NK-92 (cell line): Measurements from ENCODE around the gene TRIM72.
"Not testable (repeated sequence)": the region's sequence is repeated elsewhere in the genome, so short reads cannot be mapped to it uniquely, and the experiment has no call there.

Source experiments
- DNase-seq: peaks from one replicate; lab custom pipeline; 2025; ENCODE audit not compliant: unreplicated experiment; lab: John Stamatoyannopoulos, UW

The TRIM72 gene

DNA sequence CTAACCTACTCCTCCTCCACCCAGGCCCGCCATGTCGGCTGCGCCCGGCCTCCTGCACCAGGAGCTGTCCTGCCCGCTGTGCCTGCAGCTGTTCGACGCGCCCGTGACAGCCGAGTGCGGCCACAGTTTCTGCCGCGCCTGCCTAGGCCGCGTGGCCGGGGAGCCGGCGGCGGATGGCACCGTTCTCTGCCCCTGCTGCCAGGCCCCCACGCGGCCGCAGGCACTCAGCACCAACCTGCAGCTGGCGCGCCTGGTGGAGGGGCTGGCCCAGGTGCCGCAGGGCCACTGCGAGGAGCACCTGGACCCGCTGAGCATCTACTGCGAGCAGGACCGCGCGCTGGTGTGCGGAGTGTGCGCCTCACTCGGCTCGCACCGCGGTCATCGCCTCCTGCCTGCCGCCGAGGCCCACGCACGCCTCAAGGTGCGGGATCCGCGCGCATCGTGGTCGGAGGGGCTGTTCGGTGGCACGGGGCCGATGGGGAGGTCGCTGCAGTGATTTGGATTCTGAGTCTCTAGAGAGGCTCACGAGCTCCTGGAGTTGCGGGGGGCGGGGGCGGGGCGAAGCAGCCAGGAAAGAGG is 878 bp downstream of the TRIM72 start:
- DNase-seq, result no peak

DNA sequence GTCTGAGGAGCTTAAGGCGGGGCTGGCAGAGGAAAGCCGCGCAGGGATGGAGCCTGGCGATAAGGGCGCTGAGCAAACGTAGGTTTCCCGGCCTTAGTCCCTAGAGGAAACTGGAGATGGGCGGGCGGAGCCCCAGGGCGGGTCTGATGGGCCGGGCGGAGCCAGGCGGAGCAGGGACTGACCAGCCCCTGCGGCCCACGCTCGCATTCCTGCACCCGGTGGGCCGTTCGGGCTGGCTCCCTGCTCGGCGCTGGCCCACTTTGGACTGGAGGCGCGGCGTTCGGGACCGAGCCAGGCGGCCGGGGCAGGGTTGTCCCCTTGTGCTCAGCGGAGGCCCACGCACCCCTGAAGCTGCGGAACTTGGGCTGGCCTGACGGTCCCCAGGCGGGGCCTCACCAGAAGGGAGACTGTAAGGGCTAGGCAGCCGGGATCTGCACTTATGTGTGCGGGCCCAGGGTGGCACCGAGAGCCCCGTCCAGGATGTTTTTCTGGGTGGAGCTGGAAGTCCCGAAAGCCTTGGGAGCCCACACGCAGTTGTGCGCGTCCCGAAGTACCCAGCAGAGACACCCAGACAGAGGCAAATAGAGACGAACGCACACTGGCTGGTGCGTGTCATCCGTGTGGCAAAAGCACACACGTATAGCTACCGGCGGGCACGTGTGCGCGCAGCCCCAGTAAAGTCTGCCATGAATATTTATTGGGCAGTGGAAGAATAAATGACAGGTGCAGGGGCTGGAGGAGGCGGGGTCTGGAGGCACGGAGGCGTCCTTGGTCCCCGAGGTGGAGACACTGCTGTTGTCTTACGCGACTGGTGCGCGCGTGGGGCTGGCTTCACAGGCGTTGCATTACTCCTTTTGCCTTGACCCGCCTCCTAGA is 1.6 kb downstream of the TRIM72 start:
- DNase-seq, result no peak

DNA sequence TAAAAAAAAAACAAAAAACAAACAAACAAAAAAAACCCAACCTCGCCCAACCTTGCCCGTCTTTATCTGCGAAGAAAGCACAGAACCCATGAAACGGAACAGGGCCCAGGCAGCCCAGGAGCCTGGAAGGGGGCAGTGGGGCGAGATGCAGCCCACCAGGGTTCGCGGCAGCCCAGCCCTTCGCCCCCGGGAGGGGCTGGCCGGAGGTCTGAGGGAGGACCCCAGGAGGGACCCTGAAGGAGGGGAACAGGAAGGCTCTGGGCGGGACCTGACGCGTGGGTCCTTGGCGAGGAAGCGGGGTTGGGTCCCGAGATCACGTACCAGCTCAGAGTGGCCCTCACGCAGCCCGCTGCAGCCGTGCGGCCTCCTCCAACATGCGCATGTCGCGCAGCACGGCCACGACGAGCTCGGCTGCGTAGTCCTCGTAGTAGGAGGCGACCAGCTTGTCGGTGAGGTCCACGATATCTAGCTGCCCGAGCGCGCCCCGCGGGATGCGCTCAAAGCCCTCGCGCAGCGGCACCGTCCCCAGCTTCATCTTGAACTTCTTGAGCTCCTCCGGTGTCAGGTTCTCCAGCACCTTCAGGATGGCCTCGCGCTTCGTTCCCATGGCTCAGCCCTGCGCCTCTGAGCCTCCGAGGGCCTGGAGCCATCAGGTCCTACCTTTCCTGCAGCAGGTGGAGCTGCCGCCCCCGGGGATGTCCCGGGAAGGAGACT is 2.7 kb downstream of the TRIM72 start, which contains the start of gene PYDC1:
TSS of gene PYDC1 (minus strand) at position 714 of the 714 bp plus-strand sequence. CDS start at position 607, 107 bp downstream.
- DNase-seq, result no peak

DNA sequence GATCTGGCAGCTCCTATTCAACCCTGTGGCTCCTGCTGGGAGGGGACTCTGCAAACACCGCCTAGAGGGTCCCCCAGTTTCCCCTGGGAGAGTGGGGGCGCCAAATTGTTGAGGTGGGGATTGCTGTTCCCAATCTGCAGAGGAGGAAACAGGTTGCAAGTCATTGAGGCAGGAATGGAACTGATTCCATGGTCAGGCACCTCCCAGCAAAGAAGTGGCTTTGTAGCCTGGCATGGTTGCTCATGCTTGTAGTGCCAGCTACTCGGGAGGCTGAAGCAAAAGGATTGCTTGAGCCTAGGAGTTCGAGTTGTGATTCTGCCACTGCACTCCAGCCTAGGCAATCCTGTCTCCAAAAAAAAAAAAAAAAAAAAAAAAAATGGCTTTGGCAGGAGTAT is 3.2 kb downstream of the TRIM72 start:
- DNase-seq, result no peak

DNA sequence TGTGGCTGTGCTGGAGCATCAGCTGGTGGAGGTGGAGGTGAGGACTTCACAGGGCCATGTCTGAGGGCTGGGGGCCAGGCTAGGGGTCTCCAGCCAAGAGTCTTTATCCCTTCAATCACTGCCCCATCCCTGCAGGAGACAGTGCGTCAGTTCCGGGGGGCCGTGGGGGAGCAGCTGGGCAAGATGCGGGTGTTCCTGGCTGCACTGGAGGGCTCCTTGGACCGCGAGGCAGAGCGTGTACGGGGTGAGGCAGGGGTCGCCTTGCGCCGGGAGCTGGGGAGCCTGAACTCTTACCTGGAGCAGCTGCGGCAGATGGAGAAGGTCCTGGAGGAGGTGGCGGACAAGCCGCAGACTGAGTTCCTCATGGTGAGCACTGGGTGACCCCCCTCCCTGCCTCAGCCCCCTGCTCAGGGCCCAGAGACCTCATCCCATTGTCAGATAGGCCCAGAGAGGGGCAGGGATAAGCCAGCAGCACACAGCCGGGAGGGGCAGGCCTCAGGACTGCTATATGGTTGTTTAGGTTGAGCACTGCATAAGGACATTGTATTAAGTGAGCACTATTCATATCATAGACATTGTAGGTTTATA is 5.3 kb downstream of the TRIM72 start:
- DNase-seq, result no peak

DNA sequence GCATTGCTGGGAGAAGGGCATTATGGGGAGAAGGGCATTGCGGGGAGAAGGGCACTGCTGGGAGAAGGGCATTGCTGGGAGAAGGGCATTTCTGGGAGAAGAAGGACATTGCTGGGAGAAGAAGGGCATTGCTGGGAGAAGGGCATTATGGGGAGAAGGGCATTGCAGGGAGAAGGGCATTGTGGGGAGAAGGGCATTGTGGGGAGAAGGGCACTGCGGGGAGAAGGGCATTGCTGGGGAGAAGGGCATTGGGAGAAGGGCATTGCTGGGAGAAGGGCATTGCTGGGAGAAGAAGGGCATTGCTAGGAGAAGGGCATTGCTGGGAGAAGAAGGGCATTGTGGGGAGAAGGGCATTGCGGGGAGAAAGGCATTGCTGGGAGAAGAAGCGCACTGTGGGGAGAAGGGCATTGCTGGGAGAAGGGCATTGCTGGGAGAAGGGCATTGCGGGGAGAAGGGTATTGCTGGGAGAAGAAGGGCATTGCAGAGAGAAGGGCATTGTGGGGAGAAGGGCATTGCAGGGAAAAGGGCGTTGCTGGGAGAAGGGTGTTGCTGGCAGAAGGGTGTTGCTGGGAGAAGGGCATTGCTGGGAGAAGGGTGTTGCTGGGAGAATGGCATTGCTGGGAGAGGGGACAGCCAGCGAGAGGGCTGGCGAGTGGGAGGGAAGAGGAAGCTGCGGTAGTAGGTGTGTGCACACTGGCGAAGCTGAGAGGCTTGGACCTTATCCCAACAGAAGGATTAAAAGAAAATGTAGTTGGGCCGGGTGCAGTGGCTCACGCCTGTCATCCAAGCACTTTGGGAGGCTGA is 7.6 kb downstream of the TRIM72 start:
- DNase-seq, result no peak

DNA sequence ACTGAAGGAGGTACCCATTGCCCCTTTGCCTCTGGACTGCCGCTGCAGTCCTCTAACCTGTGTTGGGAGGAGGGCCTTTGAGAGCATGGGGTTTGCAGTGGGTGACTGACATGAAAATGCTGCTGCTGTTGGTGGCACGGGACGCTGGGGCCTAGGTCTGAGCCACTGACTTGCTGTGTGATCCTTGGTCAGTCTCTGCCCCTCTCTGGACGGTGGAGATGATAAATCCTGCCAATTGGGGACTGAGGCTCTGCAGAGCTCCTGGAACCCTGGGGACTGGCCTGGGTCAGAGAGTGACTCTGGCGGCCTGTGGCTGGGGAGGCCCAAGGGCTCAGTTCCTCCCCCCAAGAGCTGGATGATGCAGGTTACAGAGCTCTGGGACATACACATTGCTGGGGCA is 9.1 kb downstream of the TRIM72 start:
- DNase-seq, result no peak

DNA sequence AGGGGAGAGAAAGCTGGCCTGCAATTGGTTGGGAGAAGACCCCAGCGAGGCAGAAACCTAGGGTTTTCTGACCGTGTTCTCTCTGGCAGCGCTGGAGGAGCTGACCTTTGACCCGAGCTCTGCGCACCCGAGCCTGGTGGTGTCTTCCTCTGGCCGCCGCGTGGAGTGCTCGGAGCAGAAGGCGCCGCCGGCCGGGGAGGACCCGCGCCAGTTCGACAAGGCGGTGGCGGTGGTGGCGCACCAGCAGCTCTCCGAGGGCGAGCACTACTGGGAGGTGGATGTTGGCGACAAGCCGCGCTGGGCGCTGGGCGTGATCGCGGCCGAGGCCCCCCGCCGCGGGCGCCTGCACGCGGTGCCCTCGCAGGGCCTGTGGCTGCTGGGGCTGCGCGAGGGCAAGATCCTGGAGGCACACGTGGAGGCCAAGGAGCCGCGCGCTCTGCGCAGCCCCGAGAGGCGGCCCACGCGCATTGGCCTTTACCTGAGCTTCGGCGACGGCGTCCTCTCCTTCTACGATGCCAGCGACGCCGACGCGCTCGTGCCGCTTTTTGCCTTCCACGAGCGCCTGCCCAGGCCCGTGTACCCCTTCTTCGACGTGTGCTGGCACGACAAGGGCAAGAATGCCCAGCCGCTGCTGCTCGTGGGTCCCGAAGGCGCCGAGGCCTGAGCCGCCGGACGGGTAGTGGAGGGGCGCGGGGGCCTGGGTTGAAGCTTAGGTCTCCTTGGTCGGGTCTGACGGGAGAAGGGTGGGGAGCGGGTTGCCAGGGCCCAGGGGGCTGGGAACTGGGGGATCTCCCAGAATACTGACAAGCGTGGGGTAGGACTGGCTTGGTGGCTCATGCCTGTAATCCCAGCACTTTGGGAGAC is 10.4 kb downstream of the TRIM72 start:
- DNase-seq, result no peak

DNA sequence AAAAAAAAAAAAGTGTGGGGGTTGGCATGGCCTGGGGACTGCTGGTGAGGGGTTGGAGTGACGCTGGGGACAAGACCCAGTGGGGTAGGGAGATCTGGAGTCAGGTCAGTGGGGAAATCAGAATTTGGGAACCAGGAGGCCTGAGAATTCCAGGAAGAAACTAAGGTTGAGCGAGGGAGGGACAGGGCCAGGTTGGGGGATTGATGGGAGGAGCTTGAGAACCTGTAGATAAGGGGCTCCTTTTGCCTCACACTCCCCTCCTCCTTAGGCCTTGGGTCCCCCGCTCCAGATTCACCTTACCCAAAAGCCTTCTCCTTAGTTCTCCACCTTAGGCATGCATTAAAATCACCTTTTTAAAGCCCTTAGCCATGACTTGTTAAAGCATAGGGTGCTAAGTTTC is 11.3 kb downstream of the TRIM72 start:
- DNase-seq, result no peak

DNA sequence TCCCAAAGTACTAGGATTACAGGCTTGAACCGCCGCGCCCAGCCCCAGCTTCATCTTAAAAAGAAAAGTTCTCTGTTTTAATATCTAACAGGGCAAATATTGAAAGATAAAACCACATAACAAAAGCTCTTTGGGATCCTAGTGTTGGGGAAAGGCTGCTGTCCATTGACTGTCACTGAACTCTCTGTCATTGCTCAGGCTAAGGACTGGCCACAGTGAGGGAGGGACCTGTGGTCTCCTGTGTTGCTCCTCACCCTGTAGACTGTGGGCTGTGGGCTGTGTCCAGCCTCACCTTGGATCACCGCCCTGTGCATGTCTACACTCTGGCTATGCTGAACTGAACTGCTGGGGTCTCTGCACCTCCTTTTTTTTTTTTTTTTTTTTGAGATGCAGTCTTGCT is 14.3 kb downstream of the TRIM72 start:
- no peak for DNase-seq

DNA sequence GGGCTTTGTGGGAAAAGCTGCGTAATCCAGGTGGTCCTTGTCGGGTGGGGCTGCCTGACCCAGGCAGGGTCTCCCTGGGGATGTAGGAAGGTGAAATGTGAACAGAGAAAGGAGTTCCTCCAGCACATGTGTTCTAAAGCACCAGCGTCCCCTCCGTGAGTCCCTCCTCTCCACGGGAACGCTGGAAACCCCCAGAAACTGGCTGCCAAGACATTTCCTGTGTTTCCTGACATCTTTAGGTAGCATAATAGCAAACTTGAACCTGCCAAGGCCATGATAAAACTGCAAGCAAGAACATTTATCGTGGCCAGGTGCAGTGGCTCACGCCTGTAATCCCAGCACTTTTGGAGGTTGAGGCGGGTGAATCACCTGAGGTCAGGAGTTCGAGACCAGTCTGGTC is 15.6 kb downstream of the TRIM72 start:
- no peak for DNase-seq

DNA sequence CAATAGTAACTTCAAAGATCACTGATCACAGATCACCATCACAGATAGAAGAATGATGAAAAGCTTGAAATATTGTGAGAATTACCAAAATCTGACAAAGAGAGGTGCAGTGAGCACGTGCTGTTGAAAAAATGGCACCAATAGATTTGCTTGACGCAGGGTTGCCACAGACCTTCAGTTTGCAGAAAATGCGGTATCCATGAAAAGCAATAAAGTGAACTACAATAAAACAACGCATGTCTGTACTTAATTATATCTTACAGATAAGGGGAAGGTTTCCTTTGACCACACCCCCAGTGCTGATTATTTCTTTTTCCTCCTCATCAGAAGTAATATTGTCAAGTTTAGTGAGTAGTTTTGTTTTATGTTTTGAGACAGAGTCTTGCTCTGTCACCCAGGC is 24.1 kb downstream of the TRIM72 start:
- no peak for DNase-seq

DNA sequence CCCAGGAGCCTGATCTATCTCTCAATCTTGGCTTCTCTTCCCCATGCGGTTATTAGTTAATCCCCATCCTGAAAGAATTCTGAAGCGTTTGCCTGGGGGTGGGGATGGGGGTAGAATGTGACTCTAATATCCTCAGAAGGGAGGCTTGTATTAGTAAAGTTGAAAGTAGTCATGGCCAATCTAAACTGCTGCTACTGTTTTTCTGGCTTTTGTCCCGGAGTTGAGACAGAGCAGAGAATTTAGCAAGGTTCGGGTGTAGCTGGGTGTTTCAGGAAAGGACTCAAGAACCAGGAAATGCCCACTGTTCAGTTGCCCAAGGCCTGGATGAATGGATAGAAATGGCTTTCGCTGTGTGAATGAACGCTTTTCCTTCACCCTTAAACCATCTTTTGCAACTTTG is 28.3 kb downstream of the TRIM72 start:
- DNase-seq, result no peak

DNA sequence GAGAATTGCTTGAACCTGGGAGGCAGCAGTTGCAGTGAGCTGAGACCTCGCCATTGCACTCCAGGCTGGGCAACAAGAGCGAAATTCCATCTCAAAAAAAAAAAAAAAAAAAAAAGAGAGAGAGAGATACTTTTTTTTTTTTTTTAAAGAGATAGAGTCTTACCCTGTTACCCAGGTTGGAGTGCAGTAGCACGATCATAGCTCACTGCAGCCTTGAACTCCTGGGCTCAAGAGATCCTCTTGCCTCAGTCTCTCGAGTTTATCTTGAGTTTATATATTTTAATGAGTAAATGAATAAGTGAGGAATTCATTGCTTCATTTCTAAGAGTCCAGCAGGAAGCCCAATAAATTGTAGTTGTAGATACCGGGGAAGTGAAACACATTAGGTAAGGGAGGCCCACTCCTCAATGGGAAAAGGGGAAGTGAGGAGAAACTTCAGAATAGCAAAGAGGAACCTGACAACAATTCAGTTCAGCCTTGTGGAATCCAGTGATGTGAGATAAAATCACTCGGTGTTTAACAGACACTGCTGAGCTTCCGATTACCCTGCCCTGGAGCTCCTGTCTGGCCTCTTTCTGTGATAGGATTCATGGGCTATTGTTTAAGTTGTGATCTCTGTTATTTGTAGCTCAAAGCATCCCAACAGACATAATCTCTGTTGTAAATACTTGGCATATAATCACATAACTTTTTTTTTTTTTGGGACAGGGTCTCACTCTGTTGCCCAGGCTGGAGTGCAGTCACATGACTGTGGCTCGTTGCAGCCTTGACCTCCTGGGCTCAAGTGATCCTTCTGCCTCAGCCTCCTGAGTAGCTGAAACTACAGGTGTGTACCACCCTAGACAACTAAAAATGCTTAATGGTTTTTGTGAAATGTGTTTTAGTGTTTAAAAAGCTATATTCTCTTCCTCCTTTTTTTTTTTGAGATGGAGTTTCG is 30.1 kb downstream of the TRIM72 start:
- DNase-seq, result no peak

DNA sequence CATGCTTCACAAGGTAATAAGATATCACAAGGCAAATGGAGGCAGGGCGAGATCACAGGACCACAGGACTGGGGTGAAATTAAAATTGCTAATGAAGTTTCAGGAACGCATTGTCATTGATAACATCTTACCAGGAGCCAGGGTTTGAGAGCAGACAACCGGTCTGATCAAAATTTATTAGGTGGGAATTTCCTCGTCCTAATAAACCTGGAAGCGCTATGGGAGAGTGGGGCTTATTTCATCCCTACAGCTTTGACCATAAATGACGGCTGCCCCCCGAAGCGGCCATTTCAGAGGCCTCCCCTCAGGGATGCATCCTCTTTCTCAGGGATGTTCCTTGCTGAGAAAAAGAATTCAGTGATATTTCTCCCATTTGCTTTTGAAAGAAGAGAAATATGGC is 31.7 kb downstream of the TRIM72 start:
- not testable (repeated sequence) for DNase-seq

DNA sequence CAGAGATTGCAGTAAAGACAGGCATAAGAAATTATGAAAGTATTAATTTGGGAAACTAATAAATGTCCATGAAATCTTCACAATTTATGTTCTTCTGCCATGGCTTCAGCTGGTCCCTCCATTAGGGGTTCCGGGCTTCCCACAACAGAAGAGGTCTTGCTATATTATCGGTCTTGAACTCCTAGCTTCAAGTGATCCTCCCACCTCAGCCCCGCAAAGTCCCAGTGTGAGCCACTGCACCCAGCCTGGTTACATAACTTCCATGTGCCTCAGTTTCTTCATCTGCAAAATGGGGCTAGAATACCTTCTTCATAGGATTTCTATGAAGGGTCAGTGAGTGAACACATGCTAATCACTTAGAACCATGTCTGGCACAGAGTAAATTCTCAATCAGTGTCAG is 32.4 kb downstream of the TRIM72 start:
- DNase-seq, result no peak

DNA sequence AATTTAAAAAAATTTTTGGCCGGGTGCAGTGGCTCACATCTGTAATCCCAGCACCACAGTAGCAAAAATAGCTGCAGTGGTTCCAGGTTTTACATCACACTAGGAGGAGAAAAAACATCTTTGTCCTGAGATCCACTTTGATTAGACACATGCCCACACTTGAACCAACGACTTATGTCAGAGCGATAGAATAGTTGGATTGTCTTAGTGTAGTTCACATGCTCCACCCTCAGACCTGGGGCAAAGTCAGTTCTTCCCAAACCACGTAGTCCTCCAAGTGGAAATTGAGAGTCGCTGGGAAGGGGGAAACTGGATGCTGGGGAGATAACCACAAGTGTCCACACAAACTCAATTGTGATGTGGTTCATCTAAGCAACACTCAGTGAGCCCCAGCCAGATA is 34.4 kb downstream of the TRIM72 start:
- DNase-seq, result no peak

DNA sequence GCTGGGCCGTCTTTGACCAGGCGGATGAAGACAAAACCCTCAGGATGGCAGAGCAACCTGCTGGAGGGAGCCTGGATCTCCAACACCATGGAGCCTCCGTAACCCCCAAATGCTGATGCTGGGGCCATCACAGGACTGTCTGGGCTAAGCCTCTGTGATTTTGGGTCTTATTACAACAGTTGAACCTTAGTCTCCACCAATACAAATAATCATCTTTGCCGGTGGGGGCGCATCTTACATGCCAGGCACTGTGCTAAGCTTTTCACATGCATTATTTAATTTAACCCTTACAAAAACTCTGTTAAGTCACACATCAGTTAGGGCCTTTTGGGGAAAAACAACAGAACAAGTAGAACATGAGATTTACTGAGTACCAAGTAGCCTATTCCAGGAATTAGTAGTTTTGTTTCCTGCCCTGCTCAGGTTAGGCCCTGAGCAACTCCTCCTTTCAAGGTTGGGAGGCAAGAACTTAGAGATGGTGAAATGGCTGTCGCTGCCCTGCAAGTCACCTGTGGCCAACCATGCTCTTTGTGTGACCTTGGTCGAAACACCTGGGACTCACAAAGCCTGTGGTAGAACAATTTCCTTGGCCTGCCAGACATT is 37.0 kb downstream of the TRIM72 start:
- DNase-seq, result no peak
